Fibroblast of skin of left quadriceps (primary cell): ENCODE measurements around the gene HOMER2.

Source experiments
- DNase-seq, 2 experiments: peaks; one replicate each; pipeline ENCODE4 v3.0.0-alpha.2; 2013; ENCODE audit warnings: low read depth in 2 of 2

HOMER2 gene

DNA sequence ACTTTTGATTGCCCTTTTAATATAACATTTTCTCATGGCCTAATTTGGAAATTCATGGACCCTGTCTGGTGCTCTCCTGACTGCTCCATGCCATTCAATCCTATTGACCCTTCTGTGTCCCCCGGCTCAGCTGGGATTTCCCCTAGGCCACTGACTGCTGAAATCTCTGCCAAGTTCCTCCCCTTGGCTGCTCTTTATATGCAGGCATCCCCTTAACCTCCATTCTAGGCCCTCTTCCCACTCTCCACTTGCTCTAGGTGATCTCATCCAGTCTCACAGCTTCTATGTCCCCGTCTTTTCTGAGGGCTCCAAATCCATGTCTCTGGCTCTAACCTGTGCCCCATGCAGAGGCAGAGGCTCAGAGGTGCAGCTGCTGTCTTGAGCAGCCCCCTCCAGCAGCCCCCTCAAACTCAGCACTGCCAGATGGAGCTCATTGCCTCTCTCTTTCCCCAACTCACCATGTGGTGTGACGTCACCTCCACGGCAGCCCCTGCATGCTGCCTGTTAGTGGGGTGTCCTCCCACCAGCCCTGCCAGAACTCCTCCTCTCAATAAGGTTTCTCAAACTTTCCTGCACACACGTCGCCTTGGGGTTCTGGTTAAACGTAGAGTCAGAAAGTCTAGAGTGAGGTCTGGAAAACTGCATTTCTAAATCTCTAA is 153.2 kb downstream of the HOMER2 start:
- DNase-seq: no peak
